WTC11 (cell line): ENCODE measurements around the gene CFAP68. TPM values are rescaled to one million over a fixed set of nuclear protein-coding genes. Genes with fewer than 3 reads are reported as not detected.

Experiments used
- ATAC-seq: fragments of 200-7000 bp; cut with Tn5 transposase; 2 replicates; pipeline ENCODE4 v1.10.0; 2021; ENCODE audit warnings: mild to moderate bottlenecking, moderate library complexity
- CTCF ChIA-PET: fragments of 300-600 bp; sonication (Branson Sonifier 250); formaldehyde crosslinking; loops from one replicate; lab custom pipeline; 2021; ENCODE audit warnings: antibody characterized with exemption; lab: Charles Lee
- POLR2A ChIA-PET: fragments of 350-600 bp; sonication (Branson Sonifier 250); formaldehyde crosslinking; loops from one replicate; lab custom pipeline; 2021; ENCODE audit warnings: antibody characterized with exemption; lab: Charles Lee
- DNase-seq: peaks from one replicate; pipeline ENCODE4 v3.0.0; 2021; ENCODE audit warnings: low spot score
- H3K27ac Mint-ChIP-seq: 2 replicates; pipeline ENCODE4 v1.8.0; 2021; ENCODE audit warnings: mixed read lengths
- H3K27me3 Mint-ChIP-seq: 2 replicates; pipeline ENCODE4 v1.8.0; 2021; ENCODE audit warnings: low read depth, mild to moderate bottlenecking, moderate library complexity, mixed read lengths
- H3K36me3 Mint-ChIP-seq: 2 replicates; pipeline ENCODE4 v1.8.0; 2021; ENCODE audit warnings: mixed read lengths
- H3K4me1 Mint-ChIP-seq: 2 replicates; pipeline ENCODE4 v1.8.0; 2022; ENCODE audit warnings: mixed read lengths
- H3K4me3 Mint-ChIP-seq: 2 replicates; pipeline ENCODE4 v1.8.0; 2021; ENCODE audit warnings: mild to moderate bottlenecking, moderate library complexity, mixed read lengths
- H3K9me3 Mint-ChIP-seq: 2 replicates; pipeline ENCODE4 v1.8.0; 2021; ENCODE audit warnings: mixed read lengths
- AFF4 ChIP-seq: sonication (generic); formaldehyde crosslinking; IDR thresholded peaks from 2 replicates; pipeline ENCODE4 v1.8.1; 2023; ENCODE audit warnings: mild to moderate bottlenecking, missing genetic modification reagents, borderline replicate concordance
- IRF2 ChIP-seq: sonication (generic); formaldehyde crosslinking; IDR thresholded peaks from 2 replicates; pipeline ENCODE4 v1.8.0; 2022; ENCODE audit warnings: low read depth, missing genetic modification reagents, borderline replicate concordance
- MAX ChIP-seq: sonication (generic); formaldehyde crosslinking; IDR thresholded peaks from 2 replicates; pipeline ENCODE4 v1.8.0; 2022; ENCODE audit warnings: mild to moderate bottlenecking, missing genetic modification reagents
- MLX ChIP-seq: sonication (generic); formaldehyde crosslinking; IDR thresholded peaks from 2 replicates; pipeline ENCODE4 v1.8.1; 2023; ENCODE audit warnings: mild to moderate bottlenecking, missing genetic modification reagents, moderate library complexity
- NFYB ChIP-seq: sonication (generic); formaldehyde crosslinking; conservative IDR thresholded peaks from 2 replicates; pipeline ENCODE4 v1.8.0; 2022; ENCODE audit warnings: low read depth, missing genetic modification reagents
- NR1H2 ChIP-seq: sonication (generic); formaldehyde crosslinking; IDR thresholded peaks from 2 replicates; pipeline ENCODE4 v1.9.0; 2021; ENCODE audit warnings: mild to moderate bottlenecking, moderate library complexity, missing genetic modification reagents
- RORB ChIP-seq: fragments of 250-450 bp; sonication (Bioruptor Pico); IDR thresholded peaks from 2 replicates; pipeline ENCODE4 v1.9.0; 2021; ENCODE audit warnings: mild to moderate bottlenecking
- SP1 ChIP-seq: sonication (generic); formaldehyde crosslinking; conservative IDR thresholded peaks from 2 replicates; pipeline ENCODE4 v1.8.1; 2022; ENCODE audit warnings: missing genetic modification reagents
- USF1 ChIP-seq: sonication (generic); formaldehyde crosslinking; IDR thresholded peaks from 2 replicates; pipeline ENCODE4 v1.8.0; 2022; ENCODE audit warnings: mild to moderate bottlenecking, missing genetic modification reagents
- ZMAT4 ChIP-seq: fragments of 250-450 bp; sonication (Bioruptor Pico); IDR thresholded peaks from 2 replicates; pipeline ENCODE4 v1.9.0; 2021; ENCODE audit warnings: mild to moderate bottlenecking
- ZNF532 ChIP-seq: fragments of 250-450 bp; sonication (Bioruptor Pico); IDR thresholded peaks from 2 replicates; pipeline ENCODE4 v1.9.0; 2021; ENCODE audit warnings: mild to moderate bottlenecking, borderline replicate concordance
- total RNA-seq: library from RNA; stranded (reverse); gene quantifications from 3 replicates; pipeline ENCODE4 v1.2.3, GENCODE V29; 2021

The CFAP68 gene
- total RNA-seq, 1 experiment from 2014 or later: 18.7 TPM

- TF ChIP-seq ZNF532 (no peak), USF1 (no peak), MAX (CRISPR knock-in tag) (no peak), IRF2 (CRISPR knock-in tag) (no peak), AFF4 (CRISPR knock-in tag) (no peak)
Observed at GRCh38 chr11:111886032-111886431, 6.7 kb downstream of the CFAP68 start (continued).

GRCh38 chr11:111886844-111887243 lies 7.5 kb downstream of the CFAP68 start:
- no peak overlapping the region for H3K4me3 Mint-ChIP-seq
- peaks cover 4% of the 10 kb centered on the region; the same call in 1 of the 2 replicates for H3K9me3 Mint-ChIP-seq
- ATAC-seq: no peak
- POLR2A ChIA-PET: no interaction called here
- H3K4me1 Mint-ChIP-seq: no peaks in the 10 kb centered on the region
- CTCF ChIA-PET: interaction anchor here (1.5 kb wide), 1 partner anchor 300 kb away, joined by 3 read pairs; no protein-coding TSS in a partner anchor
- H3K27me3 Mint-ChIP-seq: no peaks in the 10 kb centered on the region
- H3K36me3 Mint-ChIP-seq: no peaks in the 10 kb centered on the region
- TF ChIP-seq RORB (CRISPR knock-in tag): no peak
- TF ChIP-seq MLX: no peak
- no peak for TF ChIP-seq SP1 (CRISPR knock-in tag)
- TF ChIP-seq NFYB (CRISPR knock-in tag): no peak
- H3K27ac Mint-ChIP-seq: no peak overlapping the region
- DNase-seq: no peak

GRCh38 chr11:111905411-111905810 lies 26.1 kb downstream of the CFAP68 start:
- no peak overlapping the region for H3K27ac Mint-ChIP-seq
- no peaks in the 10 kb centered on the region for H3K36me3 Mint-ChIP-seq
- H3K4me3 Mint-ChIP-seq: no peak overlapping the region
- POLR2A ChIA-PET: no interaction called here
- no peak for ATAC-seq
- H3K9me3 Mint-ChIP-seq: peaks cover 6% of the 10 kb centered on the region
- H3K27me3 Mint-ChIP-seq: no peaks in the 10 kb centered on the region; the same call in 1 of the 2 replicates
- DNase-seq: no peak
- H3K4me1 Mint-ChIP-seq: peaks cover 11% of the 10 kb centered on the region
- TF ChIP-seq NR1H2 (CRISPR knock-in tag) (no peak), ZMAT4 (no peak)
- CTCF ChIA-PET: no interaction called here
